ENCODE data around the gene FZD4. TPM values are rescaled to one million over a fixed set of nuclear protein-coding genes. Genes with fewer than 3 reads are reported as not detected.

Gene FZD4
- polyA plus RNA-seq, 3 donors = 0.05 TPM; not detected in 2

DNA sequence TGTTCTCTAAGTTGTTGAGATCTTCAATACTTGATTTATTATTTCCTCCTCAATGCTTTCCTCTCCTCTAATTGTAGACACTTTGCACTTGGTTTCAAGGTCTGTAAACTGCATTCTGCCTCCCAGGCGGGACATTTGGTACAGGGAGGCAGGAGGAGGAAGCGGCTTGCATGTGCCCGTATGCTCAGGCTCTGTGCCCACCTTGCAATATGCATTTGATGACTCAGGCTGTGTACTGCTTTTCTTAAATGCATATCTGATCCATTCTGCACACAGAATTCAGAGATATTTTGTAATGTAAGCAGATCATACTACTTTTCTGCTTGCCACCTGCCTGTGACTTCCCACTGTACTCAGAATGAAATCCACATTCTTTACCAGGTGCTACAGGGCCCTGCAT lies 55.0 kb downstream of the FZD4 start:
- no peaks in the 10 kb centered on the region for H3K36me3 Mint-ChIP-seq
- intact Hi-C loops (cut with micrococcal nuclease) = no loop called here
- Histone ChIP-seq H4K20me1 (ENCODE audit: insufficient read depth, low read length) (no peaks in the 10 kb centered on the region), H3K9ac (ENCODE audit: insufficient read depth, low read length, poor library complexity, severe bottlenecking) (no peak overlapping the region), H3K36me3 (replicated peaks in 1 of 2; ENCODE audit: control insufficient read depth in 1 of 2, insufficient read depth in 2 of 2, low read length in 2 of 2) (no peaks in the 10 kb centered on the region), H2AFZ (ENCODE audit: insufficient read depth, low read depth, low read length, poor library complexity, severe bottlenecking) (no peak overlapping the region), H3K27me3 (ENCODE audit: control insufficient read depth in 2 of 2, insufficient read depth in 2 of 2, low read length in 2 of 2) (no peaks in the 10 kb centered on the region), H3K4me3 (replicated peaks in 1 of 3; ENCODE audit: low read depth in 2 of 3, low read length in 3 of 3) (no peak overlapping the region), H3K4me2 (replicated peaks; ENCODE audit: extremely low read depth, low read length, poor library complexity, severe bottlenecking) (no peak overlapping the region), H3K79me2 (ENCODE audit: insufficient read depth, low read length) (no peaks in the 10 kb centered on the region), H3K27ac (ENCODE audit: low read depth in 1 of 2, low read length in 2 of 2) (no peak overlapping the region), H3K4me1 (ENCODE audit: control insufficient read depth in 1 of 2, insufficient read depth in 2 of 2, low read length in 2 of 2) (no peaks in the 10 kb centered on the region), H3K9me3 (replicated peaks in 1 of 2; ENCODE audit: control insufficient read depth in 1 of 2, insufficient read depth in 1 of 2, low read length in 2 of 2) (no peaks in the 10 kb centered on the region)
- H3K4me3 Mint-ChIP-seq = no peak overlapping the region
- H3K4me1 Mint-ChIP-seq = no peaks in the 10 kb centered on the region
- no peak for DNase-seq
- peaks cover 0 to 3% (median 1%) of the 10 kb centered on the region in 3 donors for H3K27me3 Mint-ChIP-seq (ENCODE audit: low read depth in 3 of 3)
- WGBS (ENCODE audit: insufficient coverage) = no CpG with 5 or more reads among the region's 3 CpGs
- no peak overlapping the region for H3K27ac Mint-ChIP-seq
- peaks cover 0 to 2% (median 0%) of the 10 kb centered on the region in 7 donors for H3K9me3 Mint-ChIP-seq
- TF ChIP-seq, protein P1, sequence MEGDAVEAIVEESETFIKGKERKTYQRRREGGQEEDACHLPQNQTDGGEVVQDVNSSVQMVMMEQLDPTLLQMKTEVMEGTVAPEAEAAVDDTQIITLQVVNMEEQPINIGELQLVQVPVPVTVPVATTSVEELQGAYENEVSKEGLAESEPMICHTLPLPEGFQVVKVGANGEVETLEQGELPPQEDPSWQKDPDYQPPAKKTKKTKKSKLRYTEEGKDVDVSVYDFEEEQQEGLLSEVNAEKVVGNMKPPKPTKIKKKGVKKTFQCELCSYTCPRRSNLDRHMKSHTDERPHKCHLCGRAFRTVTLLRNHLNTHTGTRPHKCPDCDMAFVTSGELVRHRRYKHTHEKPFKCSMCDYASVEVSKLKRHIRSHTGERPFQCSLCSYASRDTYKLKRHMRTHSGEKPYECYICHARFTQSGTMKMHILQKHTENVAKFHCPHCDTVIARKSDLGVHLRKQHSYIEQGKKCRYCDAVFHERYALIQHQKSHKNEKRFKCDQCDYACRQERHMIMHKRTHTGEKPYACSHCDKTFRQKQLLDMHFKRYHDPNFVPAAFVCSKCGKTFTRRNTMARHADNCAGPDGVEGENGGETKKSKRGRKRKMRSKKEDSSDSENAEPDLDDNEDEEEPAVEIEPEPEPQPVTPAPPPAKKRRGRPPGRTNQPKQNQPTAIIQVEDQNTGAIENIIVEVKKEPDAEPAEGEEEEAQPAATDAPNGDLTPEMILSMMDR (IDR thresholded peaks at IDR 0.05) = no peak

GRCh38 chr11:86898689-86899088 lies 56.5 kb downstream of the FZD4 start:
- no peaks in the 10 kb centered on the region for H3K4me1 Mint-ChIP-seq
- no peak overlapping the region for H3K4me2 ChIP-seq (replicated peaks; ENCODE audit: extremely low read depth, low read length, poor library complexity, severe bottlenecking)
- H3K9ac ChIP-seq (ENCODE audit: insufficient read depth, low read length, poor library complexity, severe bottlenecking) = no peak overlapping the region
- no peak overlapping the region for H2AFZ ChIP-seq (ENCODE audit: insufficient read depth, low read depth, low read length, poor library complexity, severe bottlenecking)
- H3K36me3 Mint-ChIP-seq = no peaks in the 10 kb centered on the region
- H3K36me3 ChIP-seq (replicated peaks in 1 of 2; ENCODE audit: control insufficient read depth in 1 of 2, insufficient read depth in 2 of 2, low read length in 2 of 2) = no peaks in the 10 kb centered on the region
- no peaks in the 10 kb centered on the region for H4K20me1 ChIP-seq (ENCODE audit: insufficient read depth, low read length)
- no peak overlapping the region for H3K4me3 Mint-ChIP-seq
- H3K27me3 ChIP-seq (ENCODE audit: control insufficient read depth in 2 of 2, insufficient read depth in 2 of 2, low read length in 2 of 2) = no peaks in the 10 kb centered on the region
- no peak for DNase-seq
- peaks cover 0 to 2% (median 0%) of the 10 kb centered on the region in 7 donors for H3K9me3 Mint-ChIP-seq
- intact Hi-C loops (cut with micrococcal nuclease) = no loop called here
- no peaks in the 10 kb centered on the region for H3K9me3 ChIP-seq (replicated peaks in 1 of 2; ENCODE audit: control insufficient read depth in 1 of 2, insufficient read depth in 1 of 2, low read length in 2 of 2)
- H3K27ac Mint-ChIP-seq = no peak overlapping the region
- H3K27ac ChIP-seq (ENCODE audit: low read depth in 1 of 2, low read length in 2 of 2) = no peak overlapping the region
- no peaks in the 10 kb centered on the region for H3K79me2 ChIP-seq (ENCODE audit: insufficient read depth, low read length)
- H3K4me1 ChIP-seq (ENCODE audit: control insufficient read depth in 1 of 2, insufficient read depth in 2 of 2, low read length in 2 of 2) = no peaks in the 10 kb centered on the region
- H3K4me3 ChIP-seq (replicated peaks in 1 of 3; ENCODE audit: low read depth in 2 of 3, low read length in 3 of 3) = no peak overlapping the region
- H3K27me3 Mint-ChIP-seq (ENCODE audit: low read depth in 3 of 3) = peaks cover 1 to 3% (median 2%) of the 10 kb centered on the region in 3 donors
- no CpG with 5 or more reads among the region's 1 CpG for WGBS (ENCODE audit: insufficient coverage)
- TF ChIP-seq, protein P1 (IDR thresholded peaks at IDR 0.05) = no peak
